Adipocyte (in vitro differentiated cells): ENCODE results near the gene KIF6.
A peak's percentile ranks its signal among the peaks of the same experiment; 100 is the strongest.

Experiments used
- DNase-seq: peaks from one replicate; pipeline ENCODE4 v3.0.0-alpha.2; 2015; ENCODE audit warnings: low read depth
- H3K27me3 ChIP-seq: replicated peaks from 2 replicates; pipeline ENCODE4 v1.7.0; 2013; ENCODE audit warnings: mild to moderate bottlenecking, low read length, moderate library complexity; ENCODE audit not compliant: control insufficient read depth, insufficient read depth
- H3K36me3 ChIP-seq: 2 replicates; pipeline ENCODE4 v1.7.0; 2013; ENCODE audit warnings: low read length, mild to moderate bottlenecking, moderate library complexity; ENCODE audit not compliant: control insufficient read depth, insufficient read depth, severe bottlenecking
- H3K4me1 ChIP-seq: 2 replicates; pipeline ENCODE4 v1.7.0; 2013; ENCODE audit warnings: mild to moderate bottlenecking, low read length, moderate library complexity; ENCODE audit not compliant: control insufficient read depth, insufficient read depth
- H3K4me3 ChIP-seq: 2 replicates; pipeline ENCODE4 v1.7.0; 2013; ENCODE audit warnings: mild to moderate bottlenecking, low read length, moderate library complexity
- H3K9ac ChIP-seq: 2 replicates; pipeline ENCODE4 v1.7.0; 2013; ENCODE audit warnings: mild to moderate bottlenecking, low read length, moderate library complexity
- H3K9me3 ChIP-seq: 2 replicates; pipeline ENCODE4 v1.7.0; 2013; ENCODE audit warnings: mild to moderate bottlenecking, low read length, moderate library complexity; ENCODE audit not compliant: control insufficient read depth

KIF6 gene

DNA sequence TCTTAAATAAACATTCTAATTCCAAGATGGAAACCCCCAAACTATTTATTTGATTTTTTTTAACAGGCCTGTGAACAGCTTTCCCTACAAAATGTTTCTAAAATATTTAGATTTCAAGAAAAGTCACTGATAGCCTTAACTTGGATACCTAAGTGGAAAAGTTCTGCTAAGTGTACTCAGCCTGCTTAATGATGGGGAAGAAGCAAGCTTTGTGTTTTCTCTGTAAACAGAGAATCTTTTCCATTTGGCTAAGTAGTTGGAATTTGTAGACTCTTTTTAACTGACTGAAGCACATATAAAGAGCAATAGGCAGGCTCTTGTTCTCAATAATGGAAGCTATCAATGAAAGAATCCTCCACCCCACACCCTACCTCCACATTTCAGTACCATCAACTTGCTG, 108.2 kb downstream of the KIF6 start:
- no peak for DNase-seq
- no peaks in the 10 kb centered on the region for H3K27me3 ChIP-seq
- H3K9me3 ChIP-seq, result no peaks in the 10 kb centered on the region
- H3K36me3 ChIP-seq, result no peaks in the 10 kb centered on the region
- H3K9ac ChIP-seq, result no peak overlapping the region
- no peaks in the 10 kb centered on the region for H3K4me1 ChIP-seq
- no peak overlapping the region for H3K4me3 ChIP-seq

DNA sequence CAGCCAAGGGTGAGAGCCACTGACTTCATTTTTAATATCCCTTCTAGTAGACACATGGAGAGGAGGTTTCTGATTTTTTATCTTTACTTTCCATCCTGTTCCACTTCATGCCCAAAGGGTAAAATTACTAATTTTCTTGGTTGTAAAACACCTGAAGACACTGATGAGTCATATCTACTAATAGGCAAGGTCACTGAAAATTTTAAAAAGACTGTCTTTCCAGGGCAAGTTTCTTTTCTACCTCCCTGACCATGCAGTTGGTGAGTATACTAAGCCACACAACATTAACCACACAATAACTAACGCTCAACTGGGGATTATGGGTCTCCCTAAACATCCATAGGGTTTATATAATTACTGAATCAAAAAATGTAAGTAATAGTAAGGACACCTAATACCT, 109.6 kb downstream of the KIF6 start:
- Histone ChIP-seq H3K4me1 (no peaks in the 10 kb centered on the region), H3K9me3 (no peaks in the 10 kb centered on the region), H3K4me3 (no peak overlapping the region), H3K9ac (no peak overlapping the region), H3K27me3 (no peaks in the 10 kb centered on the region), H3K36me3 (no peaks in the 10 kb centered on the region)
- DNase-seq, result no peak

DNA sequence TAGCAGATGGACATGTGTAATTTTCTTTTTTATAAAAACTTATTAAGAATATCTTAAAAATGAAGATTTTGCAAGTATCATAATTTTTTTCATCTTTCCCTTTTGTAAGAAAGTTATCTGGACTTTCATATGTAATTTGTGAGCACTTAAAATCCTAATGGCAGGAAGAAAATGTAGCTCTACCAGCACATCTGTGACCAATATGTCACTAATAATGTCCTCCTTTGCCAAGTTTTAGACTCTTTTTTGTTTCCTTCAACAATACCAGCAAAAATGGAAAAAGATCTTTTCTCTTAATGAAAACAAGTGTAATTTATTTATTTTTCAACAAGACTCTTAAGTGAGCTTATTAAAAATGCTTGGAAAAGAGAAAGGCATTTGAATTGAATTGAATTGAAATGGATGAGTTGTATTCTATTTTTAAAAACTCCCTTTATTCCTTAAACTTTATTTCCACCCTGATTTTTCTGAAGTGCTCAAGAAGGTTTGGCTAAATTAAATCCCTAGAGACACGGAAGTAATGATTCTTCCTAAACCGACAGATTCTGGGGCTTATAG, 110.7 kb downstream of the KIF6 start:
- H3K4me3 ChIP-seq, result no peak overlapping the region
- H3K9ac ChIP-seq, result no peak overlapping the region
- H3K36me3 ChIP-seq, result no peaks in the 10 kb centered on the region
- H3K27me3 ChIP-seq, result no peaks in the 10 kb centered on the region
- no peaks in the 10 kb centered on the region for H3K4me1 ChIP-seq
- no peak for DNase-seq
- H3K9me3 ChIP-seq, result no peaks in the 10 kb centered on the region

DNA sequence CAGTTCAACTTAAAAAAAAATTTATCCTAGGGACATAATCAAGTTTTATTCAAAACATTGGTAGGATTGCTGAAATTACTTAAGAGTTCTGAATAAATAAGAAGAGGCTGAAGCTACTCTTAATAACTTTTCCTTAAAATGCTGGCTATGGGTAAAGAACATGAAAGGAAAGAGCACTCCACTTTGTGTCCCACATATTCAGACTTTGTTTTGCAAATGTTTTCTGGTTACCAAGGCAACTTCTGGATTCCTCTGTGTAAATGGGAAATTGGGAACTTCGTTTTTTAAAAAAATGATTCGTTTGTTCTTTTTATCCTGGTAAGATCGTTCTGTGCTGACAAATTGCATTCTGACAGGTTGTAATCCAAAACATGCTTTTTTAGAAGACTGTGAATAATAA, 115.0 kb downstream of the KIF6 start:
- no peaks in the 10 kb centered on the region for H3K27me3 ChIP-seq

DNA sequence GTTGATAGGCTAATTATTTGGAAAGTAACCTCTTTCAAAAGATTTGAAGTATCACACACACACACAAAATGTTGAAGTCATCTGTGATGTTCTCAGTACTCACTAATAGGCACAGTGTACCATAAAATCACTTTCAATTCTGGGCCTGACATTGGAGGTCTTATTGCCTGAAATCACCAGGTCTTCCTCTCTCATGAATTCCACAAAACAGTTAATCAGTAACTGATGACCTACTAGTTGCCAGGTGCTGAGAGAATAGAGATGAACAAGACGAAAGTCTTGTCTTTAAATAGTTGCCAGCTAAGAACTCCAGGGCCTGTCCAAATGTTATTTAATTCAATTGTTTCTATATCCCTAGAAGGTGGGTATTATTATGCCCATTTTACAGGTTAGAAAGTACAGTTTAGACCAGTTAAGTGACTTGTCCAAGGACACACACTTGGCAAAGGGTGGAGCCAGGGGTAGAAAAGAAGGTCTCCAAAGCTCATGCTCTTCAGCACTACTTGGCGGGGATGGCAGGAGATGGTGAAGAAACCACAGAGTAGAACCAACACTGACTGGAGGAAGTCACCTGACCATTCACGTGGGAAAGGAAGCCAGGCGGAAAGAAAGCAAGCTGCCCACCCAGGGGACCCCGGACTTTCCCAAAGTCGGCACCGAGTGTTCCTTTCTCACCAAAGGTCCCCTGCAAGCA, 116.4 kb downstream of the KIF6 start:
- H3K9me3 ChIP-seq, result no peaks in the 10 kb centered on the region

More for the DNA sequence above, 115.0 kb downstream of the KIF6 start:
- Histone ChIP-seq H3K4me1 (no peaks in the 10 kb centered on the region), H3K4me3 (no peak overlapping the region), H3K9me3 (no peaks in the 10 kb centered on the region), H3K9ac (no peak overlapping the region), H3K36me3 (no peaks in the 10 kb centered on the region)
- peak; percentile 60 for DNase-seq

DNA sequence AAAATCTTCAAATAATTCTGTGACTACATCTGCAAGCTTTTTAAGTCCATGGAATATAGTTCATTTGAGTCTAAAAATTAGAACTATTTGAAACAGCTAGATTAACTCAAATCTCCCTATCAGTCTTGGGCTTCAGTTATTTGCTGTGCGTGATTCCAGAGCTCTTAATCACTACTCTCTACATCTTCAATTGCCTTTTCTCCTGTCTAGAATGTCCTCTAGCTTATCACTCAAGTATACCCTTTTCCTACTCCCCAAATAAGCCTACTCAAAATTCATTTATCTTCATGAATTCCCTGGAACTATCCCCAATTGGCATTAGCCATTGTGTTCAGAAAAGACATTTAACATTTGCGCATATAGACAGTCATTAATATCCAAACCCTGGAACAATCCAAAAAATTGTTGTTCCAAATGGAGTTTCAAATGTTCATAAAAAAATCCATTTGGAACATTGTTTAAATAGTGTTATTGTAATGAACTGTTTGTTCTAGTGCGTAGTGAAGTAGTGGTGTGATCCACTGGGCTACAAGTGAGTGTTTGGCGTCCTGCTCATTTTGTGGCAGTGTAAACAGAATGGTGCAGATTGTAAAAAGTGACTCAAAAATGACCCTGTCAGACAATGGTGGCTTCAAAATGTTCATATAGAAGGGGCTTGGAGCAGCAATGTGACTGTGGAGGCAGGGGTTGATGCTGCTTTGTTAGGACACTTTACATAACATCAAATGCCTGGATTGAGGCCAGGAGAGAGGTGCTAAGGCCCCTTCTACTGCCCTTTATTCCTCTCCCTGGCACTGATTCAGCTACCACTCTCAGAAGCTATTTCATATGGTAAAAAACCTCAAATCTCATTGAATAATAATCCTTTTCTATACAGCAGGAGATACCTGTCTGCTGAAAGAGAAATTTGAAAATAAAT, 122.3 kb downstream of the KIF6 start:
- Histone ChIP-seq H3K9me3 (no peaks in the 10 kb centered on the region), H3K36me3 (no peaks in the 10 kb centered on the region), H3K9ac (no peak overlapping the region), H3K4me3 (no peak overlapping the region), H3K27me3 (no peaks in the 10 kb centered on the region), H3K4me1 (peaks cover 6% of the 10 kb centered on the region)
- DNase-seq, result no peak

More for the DNA sequence above, 116.4 kb downstream of the KIF6 start:
- H3K4me1 ChIP-seq, result no peaks in the 10 kb centered on the region
- no peak overlapping the region for H3K4me3 ChIP-seq
- no peak for DNase-seq
- no peak overlapping the region for H3K9ac ChIP-seq
- no peaks in the 10 kb centered on the region for H3K36me3 ChIP-seq
- no peaks in the 10 kb centered on the region for H3K27me3 ChIP-seq

DNA sequence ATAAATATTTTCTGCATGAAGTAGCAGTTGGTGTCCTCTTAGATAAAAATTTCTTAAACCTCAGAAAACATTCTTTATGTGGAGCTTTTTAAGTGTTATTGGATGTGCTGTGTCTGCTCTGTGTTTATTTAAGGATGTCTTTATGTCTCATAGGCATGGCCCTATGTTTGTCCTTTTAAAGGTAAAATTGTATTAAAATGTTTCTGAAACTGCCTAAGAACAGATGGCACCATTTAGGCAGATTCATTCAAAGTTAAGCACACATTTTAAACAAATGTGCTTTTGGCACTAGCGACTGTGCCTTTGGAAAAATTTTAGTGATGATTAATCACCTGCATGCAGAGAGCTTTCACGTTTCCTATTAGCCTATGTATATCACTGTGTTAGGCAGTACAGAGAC, 125.2 kb downstream of the KIF6 start:
- DNase-seq, result peak; percentile 57
- Histone ChIP-seq H3K4me3 (no peak overlapping the region), H3K27me3 (no peaks in the 10 kb centered on the region), H3K36me3 (no peaks in the 10 kb centered on the region), H3K9me3 (no peaks in the 10 kb centered on the region), H3K4me1 (peaks cover 6% of the 10 kb centered on the region), H3K9ac (no peak overlapping the region)

DNA sequence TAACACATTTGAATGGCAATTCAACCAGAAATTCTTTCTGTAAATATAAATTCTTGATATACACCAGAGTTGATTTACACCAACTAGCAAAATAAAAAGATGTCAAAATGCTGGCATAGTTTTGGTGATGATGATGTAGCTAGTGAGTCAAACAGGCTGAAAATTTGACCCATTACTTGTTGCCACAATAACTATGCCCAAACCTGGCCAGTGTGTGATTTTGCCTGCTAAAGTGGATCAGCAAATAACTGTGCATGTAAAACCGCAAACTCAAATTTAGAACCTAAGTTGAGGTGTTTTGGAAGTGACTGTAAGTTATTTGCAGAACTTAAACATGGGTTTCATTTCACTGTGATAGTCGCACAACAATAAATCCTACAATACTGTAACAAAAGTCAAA, 125.9 kb downstream of the KIF6 start:
- peak; percentile 9 for DNase-seq
- peaks cover 6% of the 10 kb centered on the region for H3K4me1 ChIP-seq
- H3K36me3 ChIP-seq, result no peaks in the 10 kb centered on the region
- no peaks in the 10 kb centered on the region for H3K9me3 ChIP-seq
- no peak overlapping the region for H3K4me3 ChIP-seq
- H3K9ac ChIP-seq, result no peak overlapping the region
- H3K27me3 ChIP-seq, result no peaks in the 10 kb centered on the region

DNA sequence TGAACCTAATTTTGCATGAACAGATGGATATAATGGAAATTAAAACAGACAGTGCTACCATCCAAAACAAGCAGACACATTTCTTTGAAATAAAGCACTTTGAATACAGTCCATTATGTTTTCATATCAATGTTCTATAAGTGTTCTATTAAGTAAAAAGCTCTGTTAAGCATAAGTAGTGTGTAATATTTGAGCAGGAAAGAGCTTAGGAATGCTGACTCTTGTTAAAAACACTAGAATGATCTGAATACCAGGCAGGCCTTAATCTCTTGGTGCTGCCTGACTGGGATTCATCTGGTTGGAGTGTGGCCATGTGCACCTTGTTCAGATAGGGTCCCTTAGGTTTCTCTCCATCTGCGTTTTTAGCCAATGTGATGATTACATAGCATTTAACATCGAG, 130.9 kb downstream of the KIF6 start:
- Histone ChIP-seq H3K4me3 (no peak overlapping the region), H3K4me1 (peaks cover 1% of the 10 kb centered on the region), H3K36me3 (no peaks in the 10 kb centered on the region), H3K9ac (no peak overlapping the region), H3K9me3 (no peaks in the 10 kb centered on the region), H3K27me3 (no peaks in the 10 kb centered on the region)
- no peak for DNase-seq

DNA sequence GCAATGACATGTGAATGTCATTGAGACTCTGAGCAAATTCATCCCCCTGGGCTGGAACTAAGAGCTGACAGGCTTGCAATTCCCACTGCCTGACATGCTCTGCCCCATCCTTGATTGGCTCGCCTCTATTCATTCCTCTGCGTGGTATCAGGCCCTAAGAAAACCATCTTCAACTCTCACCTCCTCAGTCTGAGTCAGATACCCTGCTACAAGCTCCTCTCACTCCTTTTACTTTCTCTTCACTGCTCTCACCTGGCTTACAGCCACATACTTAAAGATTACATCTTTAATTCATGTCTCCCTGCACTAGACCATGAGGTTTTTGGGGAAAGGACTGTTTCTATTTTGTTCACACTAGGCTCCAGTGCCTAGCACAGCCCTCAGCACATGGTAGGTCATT, 131.6 kb downstream of the KIF6 start:
- Histone ChIP-seq H3K4me3 (no peak overlapping the region), H3K9me3 (no peaks in the 10 kb centered on the region), H3K9ac (no peak overlapping the region), H3K4me1 (no peaks in the 10 kb centered on the region), H3K36me3 (no peaks in the 10 kb centered on the region), H3K27me3 (no peaks in the 10 kb centered on the region)
- no peak for DNase-seq

DNA sequence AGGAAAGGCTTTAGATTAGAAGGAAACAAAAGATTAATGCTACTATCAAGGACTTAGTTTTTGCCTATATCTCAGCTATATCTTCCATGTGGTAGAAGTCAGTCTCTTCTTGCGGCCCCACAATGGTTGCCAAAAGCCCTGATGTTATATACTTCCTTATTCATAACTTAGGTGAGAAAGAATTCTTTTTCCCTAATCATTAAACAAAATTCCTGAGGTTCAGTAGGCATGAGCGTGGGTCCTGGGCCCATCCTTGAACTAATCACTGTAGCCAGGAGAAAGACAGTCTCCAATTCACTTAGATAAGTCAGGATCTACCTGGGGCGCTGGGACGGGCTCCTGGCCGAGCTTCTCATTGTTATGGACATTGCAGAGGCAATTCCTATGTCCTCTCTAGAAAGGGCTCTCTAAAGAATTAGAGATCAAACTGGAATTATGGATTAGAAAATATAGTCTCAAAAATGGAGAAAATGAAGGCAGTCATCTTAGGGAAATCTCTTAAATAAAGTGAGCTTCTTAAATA, 134.3 kb downstream of the KIF6 start:
- Histone ChIP-seq H3K27me3 (no peaks in the 10 kb centered on the region), H3K9ac (no peak overlapping the region), H3K9me3 (no peaks in the 10 kb centered on the region), H3K36me3 (no peaks in the 10 kb centered on the region), H3K4me1 (no peaks in the 10 kb centered on the region), H3K4me3 (no peak overlapping the region)
- no peak for DNase-seq
